Uterus (tissue), 4 donors: ENCODE results near the gene IDH2. TPM values are rescaled to one million over a fixed set of nuclear protein-coding genes. Genes with fewer than 3 reads are reported as not detected.
A peak's percentile ranks its signal among the peaks of the same experiment; 100 is the strongest.
"Not testable (repeated sequence)": the region's sequence is repeated elsewhere in the genome, so short reads cannot be mapped to it uniquely, and the experiment has no call there.

Experiments
- DNase-seq, 2 donors: peaks; one replicate each; pipeline ENCODE4 v3.0.0-alpha.2; 2019 to 2020
- H3K27ac ChIP-seq, 2 donors: fragments of 200-600 bp; sonication (generic); 1 replicate in 1 of 2; 2 replicates in 1 of 2; pipeline ENCODE4 v1.5.1; 2016 to 2018
- H3K27me3 ChIP-seq, 2 donors: fragments of 200-600 bp; sonication (generic); one replicate each; pipeline ENCODE4 v1.5.1; 2018 to 2019; ENCODE audit warnings: control low read depth in 1 of 2
- H3K36me3 ChIP-seq, 2 donors: fragments of 200-600 bp; sonication (generic); one replicate each; pipeline ENCODE4 v1.5.1; 2019; ENCODE audit warnings: control low read depth in 1 of 2
- H3K4me1 ChIP-seq, 2 donors: fragments of 200-600 bp; sonication (generic); one replicate each; pipeline ENCODE4 v1.5.1; 2018 to 2019; ENCODE audit warnings: control low read depth in 1 of 2
- H3K4me3 ChIP-seq, 2 donors: fragments of 200-600 bp; sonication (generic); 1 replicate in 1 of 2; 2 replicates in 1 of 2; pipeline ENCODE4 v1.5.1; 2018 to 2019; ENCODE audit warnings: mild to moderate bottlenecking in 1 of 2
- H3K9me3 ChIP-seq, 2 donors: fragments of 200-600 bp; sonication (generic); one replicate each; pipeline ENCODE4 v1.5.1; 2019; ENCODE audit warnings: control low read depth in 1 of 2
- POLR2A ChIP-seq, 2 donors: fragments of 450-650 bp; IDR thresholded peaks; one replicate each; pipeline ENCODE4 v1.6.1; 2016; ENCODE audit warnings: antibody characterized with exemption in 2 of 2, mild to moderate bottlenecking in 1 of 2, moderate library complexity in 1 of 2
- intact Hi-C: fragments of 100-400 bp; cut with DNase I; formaldehyde crosslinking; loops from one replicate; pipeline ENCODE4 v1.15.1; 2023; ENCODE audit warnings: low total_unique reads
- total RNA-seq, 4 donors: library from RNA; depleted of rRNA in 3 of 4; stranded (reverse); fragments of >200 nt in 3 of 4; gene quantifications; one replicate each; pipeline versions ENCODE4 v1.1.0 to v1.2.4, GENCODE V29; 2014 to 2023
- TF ChIP-seq, protein P1 (sequence below), 4 experiments: fragments of 200-600 bp in 2 of 4; fragments of 450-650 bp in 2 of 4; sonication (generic) in 2 of 4; IDR thresholded peaks; one replicate each; pipeline ENCODE4 v1.5.1; 2016 to 2019; ENCODE audit warnings: antibody characterized with exemption in 4 of 4, mild to moderate bottlenecking in 2 of 4, moderate library complexity in 1 of 4
- donor health status: DM: yes; HTN: yes; CAD: no.

IDH2 gene
- total RNA-seq, result 10 to 100 TPM in 3 of 4 donors, 1 to 10 TPM in 1; 4.1 to 93.8 (median 21.5) TPM

DNA sequence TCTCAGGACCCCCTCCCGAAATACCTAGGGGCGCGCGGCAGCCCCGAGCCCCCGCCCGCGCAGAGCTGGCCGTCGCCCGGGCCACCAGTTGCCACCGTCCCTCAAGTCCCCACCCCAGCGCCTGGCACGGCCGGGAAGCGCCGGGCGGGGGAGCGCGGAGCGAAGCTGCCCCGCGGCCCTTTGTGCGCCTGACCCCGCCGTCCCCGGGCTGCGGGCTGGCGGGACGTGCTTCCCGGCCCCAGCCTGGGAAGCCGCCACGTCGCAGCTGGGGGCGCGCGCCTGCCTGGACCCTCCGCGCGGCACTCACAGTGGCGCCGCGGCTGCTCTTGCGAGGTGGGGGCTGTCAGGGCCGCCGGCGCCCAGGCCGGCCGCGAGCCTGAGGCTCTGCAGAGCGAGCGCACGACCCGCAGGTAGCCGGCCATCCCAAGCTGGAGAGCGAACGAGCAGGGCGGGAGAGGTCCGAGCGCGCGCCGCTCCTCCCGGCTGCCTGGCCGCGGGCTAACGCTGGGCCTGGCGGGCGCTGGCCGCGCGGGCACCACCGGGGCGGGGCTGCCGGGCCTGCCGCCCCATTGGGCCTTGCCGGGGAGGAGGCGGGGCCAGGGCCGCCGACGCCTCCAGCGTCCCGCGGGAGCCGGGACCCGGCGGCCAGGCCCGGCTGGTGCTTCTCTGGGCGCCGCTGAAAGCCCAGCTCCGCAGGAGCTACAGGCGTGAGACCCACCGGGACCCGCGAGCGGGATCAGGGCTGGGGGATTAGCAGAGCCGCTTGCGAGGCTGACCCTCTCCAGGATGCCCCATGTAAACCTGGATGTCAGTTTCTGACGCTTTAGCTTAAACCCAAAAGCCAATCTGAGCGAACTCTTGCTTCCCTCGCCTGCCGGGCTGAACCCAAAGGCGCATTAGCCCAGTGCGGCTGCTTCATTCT is at the start of gene IDH2:
Gene IDH2 (minus strand): TSS at position 500 of the 922 bp plus-strand sequence. CDS start 78 bp downstream, at position 422.
- no peaks in the 10 kb centered on the region for H3K36me3 ChIP-seq
- H3K27ac ChIP-seq, result peak within 1 kb of the TSS; percentile 91 to 97
- TF ChIP-seq POLR2A (IDR thresholded peaks at IDR 0.05), result peak; percentile 93 to 97
- TF ChIP-seq, protein P1, sequence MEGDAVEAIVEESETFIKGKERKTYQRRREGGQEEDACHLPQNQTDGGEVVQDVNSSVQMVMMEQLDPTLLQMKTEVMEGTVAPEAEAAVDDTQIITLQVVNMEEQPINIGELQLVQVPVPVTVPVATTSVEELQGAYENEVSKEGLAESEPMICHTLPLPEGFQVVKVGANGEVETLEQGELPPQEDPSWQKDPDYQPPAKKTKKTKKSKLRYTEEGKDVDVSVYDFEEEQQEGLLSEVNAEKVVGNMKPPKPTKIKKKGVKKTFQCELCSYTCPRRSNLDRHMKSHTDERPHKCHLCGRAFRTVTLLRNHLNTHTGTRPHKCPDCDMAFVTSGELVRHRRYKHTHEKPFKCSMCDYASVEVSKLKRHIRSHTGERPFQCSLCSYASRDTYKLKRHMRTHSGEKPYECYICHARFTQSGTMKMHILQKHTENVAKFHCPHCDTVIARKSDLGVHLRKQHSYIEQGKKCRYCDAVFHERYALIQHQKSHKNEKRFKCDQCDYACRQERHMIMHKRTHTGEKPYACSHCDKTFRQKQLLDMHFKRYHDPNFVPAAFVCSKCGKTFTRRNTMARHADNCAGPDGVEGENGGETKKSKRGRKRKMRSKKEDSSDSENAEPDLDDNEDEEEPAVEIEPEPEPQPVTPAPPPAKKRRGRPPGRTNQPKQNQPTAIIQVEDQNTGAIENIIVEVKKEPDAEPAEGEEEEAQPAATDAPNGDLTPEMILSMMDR (IDR thresholded peaks at IDR 0.05), result peak in 2 of 4 experiments; percentile 12 to 35
- no peaks in the 10 kb centered on the region for H3K27me3 ChIP-seq
- H3K4me1 ChIP-seq, result peaks cover 0 to 17% of the 10 kb centered on the region in 2 donors
- intact Hi-C loops, result no loop called here
- H3K4me3 ChIP-seq, result peak within 1 kb of the TSS; percentile 74 to 97
- H3K9me3 ChIP-seq, result no peaks in the 10 kb centered on the region
- DNase-seq, result peak; percentile 59 to 81

DNA sequence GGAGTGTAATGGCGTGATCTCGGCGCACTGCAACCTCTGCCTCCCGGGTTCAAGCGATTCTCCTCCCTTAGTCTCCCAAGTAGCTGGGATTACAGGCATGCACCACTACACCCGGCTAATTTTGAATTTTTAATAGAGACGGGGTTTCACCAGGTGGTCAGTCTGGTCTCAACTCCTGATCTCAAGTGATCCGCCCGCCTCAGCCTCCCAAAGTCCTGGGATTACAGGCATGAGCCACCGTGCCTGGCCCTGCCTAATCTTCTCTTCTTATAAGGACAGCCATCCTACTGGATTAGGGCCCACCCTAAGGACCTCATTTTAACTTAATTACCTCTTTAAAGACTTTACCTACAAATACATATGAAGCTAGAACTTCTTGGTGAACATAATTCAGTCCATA is 48.3 kb upstream of the IDH2 start:
- H3K4me1 ChIP-seq, H3K4me3 ChIP-seq, H3K36me3 ChIP-seq, H3K27ac ChIP-seq, DNase-seq, intact Hi-C loops, H3K27me3 ChIP-seq, H3K9me3 ChIP-seq: not testable (repeated sequence)

DNA sequence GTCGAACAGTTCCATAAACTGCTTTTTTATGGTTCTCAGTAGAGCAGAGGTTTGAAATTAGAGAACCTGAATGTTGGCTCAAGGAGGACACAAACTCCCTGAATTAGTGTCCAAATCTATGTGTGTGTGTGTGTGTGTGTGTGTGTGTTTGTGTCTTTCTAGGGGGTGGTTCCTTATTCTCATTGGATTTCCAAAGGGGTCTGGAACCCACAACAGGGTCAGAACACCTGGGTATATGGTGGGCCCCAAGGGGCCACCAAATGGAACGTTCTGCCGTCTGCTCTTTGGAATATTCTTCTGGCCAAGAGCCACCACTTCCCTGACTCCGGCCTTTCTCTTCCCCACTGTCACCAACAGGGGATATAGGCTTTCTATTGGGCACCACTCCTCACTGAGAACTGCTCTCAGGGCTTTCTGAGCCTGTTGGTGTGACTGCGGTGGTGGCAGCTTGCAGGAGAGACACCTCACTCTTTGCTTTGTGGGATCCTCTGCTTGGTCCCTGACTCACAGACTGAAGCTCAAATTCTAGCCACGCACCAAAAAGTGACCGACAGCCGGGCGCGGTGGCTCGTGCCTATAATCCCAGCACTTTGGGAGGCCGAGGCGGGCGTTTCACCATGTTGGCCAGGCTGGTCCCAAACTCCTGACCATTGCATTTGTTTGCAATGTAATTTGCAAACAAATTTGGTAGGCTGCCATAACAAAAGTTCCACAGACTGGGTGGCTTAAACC is 47.5 kb upstream of the IDH2 start:
- H3K36me3 ChIP-seq, result no peaks in the 10 kb centered on the region
- no peak overlapping the region for H3K4me3 ChIP-seq
- no peaks in the 10 kb centered on the region for H3K4me1 ChIP-seq
- no peaks in the 10 kb centered on the region for H3K27me3 ChIP-seq
- DNase-seq, result no peak
- H3K27ac ChIP-seq, result no peak overlapping the region
- no peaks in the 10 kb centered on the region for H3K9me3 ChIP-seq
- no peak for TF ChIP-seq POLR2A (IDR thresholded peaks at IDR 0.05)
- intact Hi-C loops, result no loop called here

DNA sequence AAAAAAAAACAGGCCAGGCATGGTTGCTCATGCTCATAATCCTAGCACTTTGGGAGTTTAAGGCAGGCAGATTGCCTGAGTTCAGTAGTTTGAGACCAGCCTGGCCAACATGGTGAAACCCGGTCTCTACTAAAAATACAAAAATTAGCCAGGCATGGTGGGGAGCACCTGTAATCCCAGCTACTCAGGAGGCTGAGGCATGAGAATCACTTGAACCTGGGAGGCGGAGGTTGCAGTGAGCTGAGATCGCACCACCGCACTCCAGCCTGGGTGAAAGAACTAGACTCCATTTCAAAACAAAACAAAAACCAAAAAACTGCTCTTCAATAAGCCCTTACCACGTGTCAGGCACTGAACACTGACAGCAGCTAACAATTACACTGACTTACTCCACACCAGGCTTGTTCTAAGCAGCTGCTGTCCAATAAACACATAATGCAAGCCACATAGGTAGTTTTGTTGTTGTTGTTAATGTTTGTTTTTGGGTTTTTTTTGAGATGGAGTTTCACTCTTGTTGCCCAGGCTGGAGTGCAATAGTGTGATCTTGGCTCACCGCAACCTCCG is 44.0 kb upstream of the IDH2 start:
- H3K4me3 ChIP-seq, H3K27ac ChIP-seq, H3K36me3 ChIP-seq, intact Hi-C loops, H3K9me3 ChIP-seq, H3K4me1 ChIP-seq, H3K27me3 ChIP-seq, DNase-seq: not testable (repeated sequence)

DNA sequence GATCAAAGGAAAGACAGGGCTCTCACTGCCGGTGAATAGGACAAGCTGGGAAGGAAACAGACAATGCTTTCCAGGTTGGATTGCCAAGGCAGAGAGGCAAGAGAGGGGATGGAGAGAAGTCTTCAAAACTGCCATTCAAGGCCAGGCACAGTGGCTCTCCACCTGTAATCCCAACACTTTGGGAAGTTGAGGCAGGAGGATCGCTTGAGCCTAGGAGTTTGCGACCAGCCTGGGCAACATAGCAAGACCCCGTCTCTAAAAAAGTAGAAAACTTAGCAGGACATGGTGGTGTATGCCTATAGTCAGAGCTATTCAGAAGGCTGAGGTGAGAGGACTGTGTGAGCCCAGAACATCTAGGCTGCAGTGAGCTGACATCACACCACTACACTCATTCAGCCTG is 43.5 kb upstream of the IDH2 start:
- no peaks in the 10 kb centered on the region for H3K36me3 ChIP-seq
- intact Hi-C loops, result no loop called here
- no peaks in the 10 kb centered on the region for H3K27me3 ChIP-seq
- H3K4me3 ChIP-seq, result no peak overlapping the region
- H3K4me1 ChIP-seq, result no peaks in the 10 kb centered on the region
- no peaks in the 10 kb centered on the region for H3K9me3 ChIP-seq
- no peak overlapping the region for H3K27ac ChIP-seq
- TF ChIP-seq, protein P1 (IDR thresholded peaks at IDR 0.05), result no peak
- no peak for TF ChIP-seq POLR2A (IDR thresholded peaks at IDR 0.05)
- DNase-seq, result no peak

DNA sequence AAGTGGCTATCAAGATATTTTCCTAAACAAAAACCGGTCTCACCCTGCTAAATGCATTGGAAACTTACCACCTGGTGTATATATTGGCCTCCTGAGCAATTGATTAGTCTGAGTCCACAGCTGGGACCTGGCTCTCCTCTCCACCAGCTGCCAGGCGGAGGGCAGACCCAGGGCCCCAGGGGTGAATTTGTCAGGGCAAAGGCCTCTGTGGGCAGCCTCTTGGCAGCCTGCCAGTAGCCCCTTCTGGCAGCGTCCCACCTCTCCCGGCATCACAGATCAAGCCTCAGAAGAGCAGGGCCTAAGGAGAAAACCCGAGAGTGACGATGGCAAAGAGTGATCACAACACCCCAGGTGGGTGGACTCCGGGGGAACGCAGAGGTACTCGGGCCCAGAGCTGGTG is 43.0 kb upstream of the IDH2 start:
- Histone ChIP-seq H3K9me3 (no peaks in the 10 kb centered on the region), H3K36me3 (no peaks in the 10 kb centered on the region), H3K27me3 (no peaks in the 10 kb centered on the region), H3K4me3 (no peak overlapping the region), H3K4me1 (no peaks in the 10 kb centered on the region), H3K27ac (no peak overlapping the region)
- intact Hi-C loops, result no loop called here
- no peak for DNase-seq
- TF ChIP-seq POLR2A (IDR thresholded peaks at IDR 0.05), result no peak
- TF ChIP-seq, protein P1 (IDR thresholded peaks at IDR 0.05), result no peak
